ENCODE measurements around the gene KIAA1210. TPM values are rescaled to one million over a fixed set of nuclear protein-coding genes. Genes with fewer than 3 reads are reported as not detected.

The KIAA1210 gene
- total RNA-seq, 1 experiment from 2014 or later: not detected

DNA sequence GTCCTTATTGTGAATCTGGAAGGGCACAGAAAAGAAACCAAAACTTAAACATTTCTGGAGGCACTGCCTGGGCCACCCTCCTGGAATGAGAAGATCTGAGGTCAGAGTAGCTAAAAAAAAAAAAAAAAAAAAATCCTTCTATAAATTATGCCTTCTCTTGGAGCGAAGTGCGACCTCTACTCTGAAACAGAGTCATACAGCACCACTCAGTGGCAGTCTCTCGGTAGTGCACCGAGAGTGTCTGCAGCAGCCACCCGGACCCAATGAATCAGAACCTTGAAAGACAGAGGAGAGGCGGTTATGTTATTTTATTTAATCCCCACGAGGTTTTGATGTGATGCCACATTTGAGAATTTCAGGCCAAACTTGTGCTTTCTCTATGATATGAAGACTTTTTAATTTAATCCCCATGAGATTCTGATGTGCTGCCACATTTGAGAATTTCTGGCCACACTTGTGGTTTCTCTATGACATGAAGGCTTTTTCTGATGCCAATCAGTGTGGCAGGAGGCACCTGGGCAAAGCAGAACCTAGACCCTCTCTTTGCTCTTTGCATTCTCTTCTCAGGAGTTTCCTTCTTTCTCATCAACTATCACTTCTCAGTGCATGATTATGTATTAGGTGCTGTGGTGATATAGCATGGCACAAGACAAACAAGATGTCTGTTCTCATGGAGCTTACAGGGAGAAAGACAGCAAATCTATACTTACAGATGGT is 60.4 kb downstream of the KIAA1210 start:
- Histone ChIP-seq H3K27ac (ENCODE audit: low read length) (0 out of 2 replicates have a peak overlapping the region, but pooled peaks have one; percentile 49), H3K27me3 (ENCODE audit: control insufficient read depth, insufficient read depth, low read length) (no peaks in the 10 kb centered on the region), H3K36me3 (ENCODE audit: control insufficient read depth, insufficient read depth, low read length) (no peaks in the 10 kb centered on the region), H3K4me3 (ENCODE audit: low read depth in 2 of 2, low read length in 2 of 2) (no peak overlapping the region), H3K9me3 (ENCODE audit: control insufficient read depth, insufficient read depth, low read depth, low read length) (no peaks in the 10 kb centered on the region), H3K4me1 (ENCODE audit: control insufficient read depth, insufficient read depth, low read length) (peaks cover 4% of the 10 kb centered on the region; the same call in 1 of the 2 replicates)
- peak; percentile 88 for ATAC-seq
- TF ChIP-seq, protein P1, sequence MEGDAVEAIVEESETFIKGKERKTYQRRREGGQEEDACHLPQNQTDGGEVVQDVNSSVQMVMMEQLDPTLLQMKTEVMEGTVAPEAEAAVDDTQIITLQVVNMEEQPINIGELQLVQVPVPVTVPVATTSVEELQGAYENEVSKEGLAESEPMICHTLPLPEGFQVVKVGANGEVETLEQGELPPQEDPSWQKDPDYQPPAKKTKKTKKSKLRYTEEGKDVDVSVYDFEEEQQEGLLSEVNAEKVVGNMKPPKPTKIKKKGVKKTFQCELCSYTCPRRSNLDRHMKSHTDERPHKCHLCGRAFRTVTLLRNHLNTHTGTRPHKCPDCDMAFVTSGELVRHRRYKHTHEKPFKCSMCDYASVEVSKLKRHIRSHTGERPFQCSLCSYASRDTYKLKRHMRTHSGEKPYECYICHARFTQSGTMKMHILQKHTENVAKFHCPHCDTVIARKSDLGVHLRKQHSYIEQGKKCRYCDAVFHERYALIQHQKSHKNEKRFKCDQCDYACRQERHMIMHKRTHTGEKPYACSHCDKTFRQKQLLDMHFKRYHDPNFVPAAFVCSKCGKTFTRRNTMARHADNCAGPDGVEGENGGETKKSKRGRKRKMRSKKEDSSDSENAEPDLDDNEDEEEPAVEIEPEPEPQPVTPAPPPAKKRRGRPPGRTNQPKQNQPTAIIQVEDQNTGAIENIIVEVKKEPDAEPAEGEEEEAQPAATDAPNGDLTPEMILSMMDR (IDR thresholded peaks at IDR 0.05): peak; percentile 79
- TF ChIP-seq TCF7L2 (IDR thresholded peaks at IDR 0.05; ENCODE audit: low read depth, low read length): no peak
- in situ Hi-C loops (cut with HindIII; ENCODE audit: low pct_unique_long_range_greater_than_20kb, low sequenced_read_pairs) (no loop called here), intact Hi-C loops (cut with micrococcal nuclease; ENCODE audit: unreplicated experiment) (loop anchor here (1.0 kb wide), 1 partner anchor 220 kb away; no protein-coding TSS in a partner anchor)
- BruUV-seq (replicated peaks): no TSS peak
- ChIA-PET CTCF (interaction anchor here (0.6 to 1.3 kb wide), 9 partner anchors 8 to 572 kb away, joined by 3 to 6 read pairs (median 4); partner anchors contain the start of gene DOCK11), POLR2A (interaction anchor here (0.6 kb wide), 1 partner anchor 90 kb away, joined by 3 read pairs; no protein-coding TSS in a partner anchor)
- peak; percentile 36 for DNase-seq (ENCODE audit: low read depth, low spot score)

DNA sequence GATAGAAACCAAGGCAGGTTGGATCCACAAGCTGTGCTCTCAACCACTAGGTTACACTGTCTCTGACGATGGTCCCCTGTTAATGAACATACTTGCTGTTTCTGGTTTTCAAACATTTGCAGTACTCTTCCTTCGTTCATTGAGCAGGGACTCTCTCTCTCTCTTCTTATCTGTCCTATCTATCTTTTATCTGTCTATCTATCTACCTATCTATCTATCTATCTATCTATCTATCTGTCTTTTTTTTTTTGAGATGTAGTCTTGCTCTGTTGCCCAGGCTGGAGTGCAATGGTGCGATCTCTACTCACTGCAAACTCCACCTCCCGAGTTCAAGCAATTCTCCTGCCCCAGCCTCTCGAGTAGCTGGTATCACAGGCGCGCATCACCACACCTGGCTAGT is 64.2 kb downstream of the KIAA1210 start:
- ATAC-seq (no peak), DNase-seq (ENCODE audit: low read depth, low spot score) (no peak)
- Histone ChIP-seq H3K4me3 (ENCODE audit: low read depth in 2 of 2, low read length in 2 of 2) (no peak overlapping the region), H3K27ac (ENCODE audit: low read length) (no peak overlapping the region), H3K27me3 (ENCODE audit: control insufficient read depth, insufficient read depth, low read length) (no peaks in the 10 kb centered on the region), H3K9me3 (ENCODE audit: control insufficient read depth, insufficient read depth, low read depth, low read length) (no peaks in the 10 kb centered on the region), H3K4me1 (ENCODE audit: control insufficient read depth, insufficient read depth, low read length) (peaks cover 4% of the 10 kb centered on the region; the same call in 1 of the 2 replicates), H3K36me3 (ENCODE audit: control insufficient read depth, insufficient read depth, low read length) (no peaks in the 10 kb centered on the region)
- in situ Hi-C loops (cut with HindIII; ENCODE audit: low pct_unique_long_range_greater_than_20kb, low sequenced_read_pairs) (no loop called here), intact Hi-C loops (cut with micrococcal nuclease; ENCODE audit: unreplicated experiment) (no loop called here)
- TF ChIP-seq SIN3A (IDR thresholded peaks at IDR 0.05; ENCODE audit: borderline replicate concordance, insufficient read depth, low read depth, low read length): no peak
- no peak for TF ChIP-seq TCF7L2 (IDR thresholded peaks at IDR 0.05; ENCODE audit: low read depth, low read length)
- TF ChIP-seq, protein P2, sequence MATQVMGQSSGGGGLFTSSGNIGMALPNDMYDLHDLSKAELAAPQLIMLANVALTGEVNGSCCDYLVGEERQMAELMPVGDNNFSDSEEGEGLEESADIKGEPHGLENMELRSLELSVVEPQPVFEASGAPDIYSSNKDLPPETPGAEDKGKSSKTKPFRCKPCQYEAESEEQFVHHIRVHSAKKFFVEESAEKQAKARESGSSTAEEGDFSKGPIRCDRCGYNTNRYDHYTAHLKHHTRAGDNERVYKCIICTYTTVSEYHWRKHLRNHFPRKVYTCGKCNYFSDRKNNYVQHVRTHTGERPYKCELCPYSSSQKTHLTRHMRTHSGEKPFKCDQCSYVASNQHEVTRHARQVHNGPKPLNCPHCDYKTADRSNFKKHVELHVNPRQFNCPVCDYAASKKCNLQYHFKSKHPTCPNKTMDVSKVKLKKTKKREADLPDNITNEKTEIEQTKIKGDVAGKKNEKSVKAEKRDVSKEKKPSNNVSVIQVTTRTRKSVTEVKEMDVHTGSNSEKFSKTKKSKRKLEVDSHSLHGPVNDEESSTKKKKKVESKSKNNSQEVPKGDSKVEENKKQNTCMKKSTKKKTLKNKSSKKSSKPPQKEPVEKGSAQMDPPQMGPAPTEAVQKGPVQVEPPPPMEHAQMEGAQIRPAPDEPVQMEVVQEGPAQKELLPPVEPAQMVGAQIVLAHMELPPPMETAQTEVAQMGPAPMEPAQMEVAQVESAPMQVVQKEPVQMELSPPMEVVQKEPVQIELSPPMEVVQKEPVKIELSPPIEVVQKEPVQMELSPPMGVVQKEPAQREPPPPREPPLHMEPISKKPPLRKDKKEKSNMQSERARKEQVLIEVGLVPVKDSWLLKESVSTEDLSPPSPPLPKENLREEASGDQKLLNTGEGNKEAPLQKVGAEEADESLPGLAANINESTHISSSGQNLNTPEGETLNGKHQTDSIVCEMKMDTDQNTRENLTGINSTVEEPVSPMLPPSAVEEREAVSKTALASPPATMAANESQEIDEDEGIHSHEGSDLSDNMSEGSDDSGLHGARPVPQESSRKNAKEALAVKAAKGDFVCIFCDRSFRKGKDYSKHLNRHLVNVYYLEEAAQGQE (IDR thresholded peaks at IDR 0.05; ENCODE audit: insufficient read depth in 1 of 2, low read depth in 2 of 2, low read length in 1 of 2): no peak
- TF ChIP-seq POLR2AphosphoS5 (IDR thresholded peaks at IDR 0.05; ENCODE audit: low read depth, low read length): no peak
- TF ChIP-seq, protein P1 (IDR thresholded peaks at IDR 0.05): no peak
- CTCF ChIA-PET: no interaction called here
- BruUV-seq (replicated peaks): no TSS peak
- POLR2A ChIA-PET: no interaction called here

Data from Panc1 (cell line).